D341Med (cell line): ENCODE measurements around the gene LRFN2.

Experiments used
- DNase-seq: peaks from one replicate; pipeline ENCODE4 v3.0.0; 2012; ENCODE audit warnings: low spot score

LRFN2 gene

GRCh38 chr6:40587240-40588069, at the start of gene LRFN2:
Gene LRFN2, minus strand, starts transcription at chr6:40587364.
- peak; percentile 91 for DNase-seq

- no peak for DNase-seq
Measured at GRCh38 chr6:40634429-40634828, 47.3 kb upstream of the LRFN2 start.

GRCh38 chr6:40631744-40632143, 44.6 kb upstream of the LRFN2 start:
- DNase-seq, result no peak

- DNase-seq, result no peak
Measured at GRCh38 chr6:40630488-40630887, 43.3 kb upstream of the LRFN2 start.

GRCh38 chr6:40630051-40630450, 42.9 kb upstream of the LRFN2 start:
- no peak for DNase-seq

- DNase-seq, result no peak
Measured at GRCh38 chr6:40629463-40629862, 42.3 kb upstream of the LRFN2 start.

- no peak for DNase-seq
Measured at GRCh38 chr6:40627316-40627715, 40.2 kb upstream of the LRFN2 start.

- no peak for DNase-seq
Measured at GRCh38 chr6:40626886-40627285, 39.7 kb upstream of the LRFN2 start.

GRCh38 chr6:40623932-40624331, 36.8 kb upstream of the LRFN2 start:
- DNase-seq, result no peak

GRCh38 chr6:40623178-40623577, 36.0 kb upstream of the LRFN2 start:
- DNase-seq, result no peak

- no peak for DNase-seq
Measured at GRCh38 chr6:40620574-40621240, 33.5 kb upstream of the LRFN2 start.

- DNase-seq, result no peak
Measured at GRCh38 chr6:40614671-40615070, 27.5 kb upstream of the LRFN2 start.

- DNase-seq, result no peak
Measured at GRCh38 chr6:40611912-40612311, 24.7 kb upstream of the LRFN2 start.

- no peak for DNase-seq
Measured at GRCh38 chr6:40611434-40611833, 24.3 kb upstream of the LRFN2 start.

GRCh38 chr6:40610229-40610628, 23.1 kb upstream of the LRFN2 start:
- no peak for DNase-seq

GRCh38 chr6:40606981-40607380, 19.8 kb upstream of the LRFN2 start:
- no peak for DNase-seq

- no peak for DNase-seq
Measured at GRCh38 chr6:40606526-40606925, 19.4 kb upstream of the LRFN2 start.

GRCh38 chr6:40604082-40604481, 16.9 kb upstream of the LRFN2 start:
- DNase-seq, result no peak

GRCh38 chr6:40599555-40599954, 12.4 kb upstream of the LRFN2 start:
- DNase-seq, result no peak

- DNase-seq, result no peak
Measured at GRCh38 chr6:40598516-40598915, 11.4 kb upstream of the LRFN2 start.

- DNase-seq, result no peak
Measured at GRCh38 chr6:40597301-40597700, 10.1 kb upstream of the LRFN2 start.

- DNase-seq, result no peak
Measured at GRCh38 chr6:40588480-40588879, 1.3 kb upstream of the LRFN2 start.

- no peak for DNase-seq
Measured at GRCh38 chr6:40588070-40588384, 863 bp upstream of the LRFN2 start.
